Brain microvascular endothelial cell (primary cell): ENCODE results near the gene CCDC87.

Source experiments
- DNase-seq: peaks from one replicate; pipeline ENCODE4 v3.0.0-alpha.2; 2020
- H3K27ac ChIP-seq: fragments of 250-450 bp; sonication (Bioruptor Pico); 2 replicates; pipeline ENCODE4 v1.5.1; 2020; ENCODE audit warnings: mild to moderate bottlenecking, moderate library complexity
- H3K27me3 ChIP-seq: fragments of 250-450 bp; sonication (Bioruptor Pico); replicated peaks from 2 replicates; pipeline ENCODE4 v1.5.1; 2020; ENCODE audit warnings: mild to moderate bottlenecking
- H3K36me3 ChIP-seq: fragments of 250-450 bp; sonication (Bioruptor Pico); replicated peaks from 2 replicates; pipeline ENCODE4 v1.5.1; 2020; ENCODE audit warnings: mild to moderate bottlenecking
- H3K4me3 ChIP-seq: 2 replicates; pipeline ENCODE4 v1.5.1; 2011; ENCODE audit warnings: low read depth, mild to moderate bottlenecking, control low read depth, low read length, moderate library complexity
- CTCF ChIP-seq: IDR thresholded peaks from 2 replicates; pipeline ENCODE4 v1.5.1; 2011; ENCODE audit warnings: low read depth, mild to moderate bottlenecking, moderate library complexity, low read length, control low read depth, inconsistent platforms; ENCODE audit errors: missing control alignments
- in situ Hi-C: cut with HindIII; loops from 2 replicates; pipeline ENCODE4 v1.10.0; 2017; ENCODE audit warnings: low sequenced_read_pairs, low pct_ligation_motif_present

The CCDC87 gene

GRCh38 chr11:66617155-66617834, 24.4 kb upstream of the CCDC87 start:
- Histone ChIP-seq H3K27me3 (no peaks in the 10 kb centered on the region), H3K4me3 (peak overlapping the region; percentile 97), H3K27ac (peak overlapping the region; percentile 87), H3K36me3 (peaks cover 13% of the 10 kb centered on the region)
- TF ChIP-seq CTCF, result no peak
- in situ Hi-C loops, result no loop called here
- DNase-seq, result peak; percentile 40

GRCh38 chr11:66616379-66617154, 23.7 kb upstream of the CCDC87 start, which contains the start of gene RBM14:
Gene RBM14 (plus strand): TSS chr11:66616630. CDS start chr11:66616721, 91 bp downstream.
- no peak for TF ChIP-seq CTCF
- in situ Hi-C loops, result no loop called here
- no peaks in the 10 kb centered on the region for H3K27me3 ChIP-seq
- H3K27ac ChIP-seq, result peak within 1 kb of the TSS; percentile 87
- peak within 1 kb of the TSS; percentile 97 for H3K4me3 ChIP-seq
- peak; percentile 99 for DNase-seq
- peaks cover 13% of the 10 kb centered on the region for H3K36me3 ChIP-seq

- Histone ChIP-seq H3K27ac (no peak overlapping the region), H3K4me3 (no peak overlapping the region), H3K36me3 (peaks cover 9% of the 10 kb centered on the region), H3K27me3 (no peaks in the 10 kb centered on the region)
- no peak for DNase-seq
- in situ Hi-C loops, result no loop called here
- no peak for TF ChIP-seq CTCF
These were observed 21.2 kb upstream of the CCDC87 start for GRCh38 chr11:66614073-66614472.

- H3K4me3 ChIP-seq, result no peak overlapping the region
- DNase-seq, result no peak
- H3K27ac ChIP-seq, result no peak overlapping the region
- H3K36me3 ChIP-seq, result peaks cover 3% of the 10 kb centered on the region
- no peak for TF ChIP-seq CTCF
- H3K27me3 ChIP-seq, result no peaks in the 10 kb centered on the region
- in situ Hi-C loops, result no loop called here
These were observed 19.6 kb upstream of the CCDC87 start for GRCh38 chr11:66612458-66612857.

GRCh38 chr11:66609721-66610617, 17.1 kb upstream of the CCDC87 start:
- peaks cover 6% of the 10 kb centered on the region for H3K36me3 ChIP-seq
- H3K4me3 ChIP-seq, result no peak overlapping the region
- no peak for TF ChIP-seq CTCF
- no peak overlapping the region for H3K27ac ChIP-seq
- in situ Hi-C loops, result no loop called here
- H3K27me3 ChIP-seq, result no peaks in the 10 kb centered on the region
- DNase-seq, result no peak
